ENCODE measurements around the gene AGBL4. TPM values are rescaled to one million over a fixed set of nuclear protein-coding genes. Genes with fewer than 3 reads are reported as not detected.

The AGBL4 gene
- total RNA-seq, 6 experiments from 2014 or later: 0.06 to 1.8 (median 0.93) TPM

DNA sequence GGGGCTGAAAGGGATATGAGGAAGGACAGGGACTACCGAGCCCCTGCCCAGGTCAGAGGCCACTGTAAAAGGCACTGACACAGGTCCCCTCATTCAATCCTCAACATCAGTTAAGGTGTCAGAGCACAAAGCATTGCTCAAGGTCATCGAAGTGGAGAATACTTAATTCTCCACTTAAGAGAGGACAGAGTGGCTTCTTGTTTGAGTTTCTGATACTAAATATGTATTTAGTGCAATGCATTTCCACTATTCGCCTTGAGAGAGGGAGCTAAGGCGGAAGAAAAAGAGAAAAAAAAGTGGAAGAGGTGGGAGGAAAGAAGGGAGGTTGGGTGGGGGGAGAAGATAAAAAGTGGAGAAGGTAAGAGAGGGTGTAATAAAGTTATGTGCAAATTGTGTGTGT lies 1451.6 kb downstream of the AGBL4 start:
- WGBS (ENCODE audit: insufficient coverage, low coverage, low lambda C conversion rate, missing lambda C conversion rate): 51% methylated on average over 4 of the region's 4 CpGs
- intact Hi-C loops (cut with DNase I): loop anchor here in 1 of 2 donors (10.0 kb wide), 1 partner anchor 123 kb away; no protein-coding TSS in a partner anchor
- no peaks in the 10 kb centered on the region for H3K27me3 ChIP-seq
- DNase-seq (no peak), ATAC-seq (no peak)
- no peaks in the 10 kb centered on the region for H3K9me3 ChIP-seq
- no peak overlapping the region for H3K27ac ChIP-seq
- no peak for TF ChIP-seq POLR2A (IDR thresholded peaks at IDR 0.05)
- TF ChIP-seq, protein P1, sequence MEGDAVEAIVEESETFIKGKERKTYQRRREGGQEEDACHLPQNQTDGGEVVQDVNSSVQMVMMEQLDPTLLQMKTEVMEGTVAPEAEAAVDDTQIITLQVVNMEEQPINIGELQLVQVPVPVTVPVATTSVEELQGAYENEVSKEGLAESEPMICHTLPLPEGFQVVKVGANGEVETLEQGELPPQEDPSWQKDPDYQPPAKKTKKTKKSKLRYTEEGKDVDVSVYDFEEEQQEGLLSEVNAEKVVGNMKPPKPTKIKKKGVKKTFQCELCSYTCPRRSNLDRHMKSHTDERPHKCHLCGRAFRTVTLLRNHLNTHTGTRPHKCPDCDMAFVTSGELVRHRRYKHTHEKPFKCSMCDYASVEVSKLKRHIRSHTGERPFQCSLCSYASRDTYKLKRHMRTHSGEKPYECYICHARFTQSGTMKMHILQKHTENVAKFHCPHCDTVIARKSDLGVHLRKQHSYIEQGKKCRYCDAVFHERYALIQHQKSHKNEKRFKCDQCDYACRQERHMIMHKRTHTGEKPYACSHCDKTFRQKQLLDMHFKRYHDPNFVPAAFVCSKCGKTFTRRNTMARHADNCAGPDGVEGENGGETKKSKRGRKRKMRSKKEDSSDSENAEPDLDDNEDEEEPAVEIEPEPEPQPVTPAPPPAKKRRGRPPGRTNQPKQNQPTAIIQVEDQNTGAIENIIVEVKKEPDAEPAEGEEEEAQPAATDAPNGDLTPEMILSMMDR (IDR thresholded peaks at IDR 0.05): no peak
- H3K36me3 ChIP-seq: no peaks in the 10 kb centered on the region
- H3K4me1 ChIP-seq: no peaks in the 10 kb centered on the region
- no peak overlapping the region for H3K4me3 ChIP-seq

DNA sequence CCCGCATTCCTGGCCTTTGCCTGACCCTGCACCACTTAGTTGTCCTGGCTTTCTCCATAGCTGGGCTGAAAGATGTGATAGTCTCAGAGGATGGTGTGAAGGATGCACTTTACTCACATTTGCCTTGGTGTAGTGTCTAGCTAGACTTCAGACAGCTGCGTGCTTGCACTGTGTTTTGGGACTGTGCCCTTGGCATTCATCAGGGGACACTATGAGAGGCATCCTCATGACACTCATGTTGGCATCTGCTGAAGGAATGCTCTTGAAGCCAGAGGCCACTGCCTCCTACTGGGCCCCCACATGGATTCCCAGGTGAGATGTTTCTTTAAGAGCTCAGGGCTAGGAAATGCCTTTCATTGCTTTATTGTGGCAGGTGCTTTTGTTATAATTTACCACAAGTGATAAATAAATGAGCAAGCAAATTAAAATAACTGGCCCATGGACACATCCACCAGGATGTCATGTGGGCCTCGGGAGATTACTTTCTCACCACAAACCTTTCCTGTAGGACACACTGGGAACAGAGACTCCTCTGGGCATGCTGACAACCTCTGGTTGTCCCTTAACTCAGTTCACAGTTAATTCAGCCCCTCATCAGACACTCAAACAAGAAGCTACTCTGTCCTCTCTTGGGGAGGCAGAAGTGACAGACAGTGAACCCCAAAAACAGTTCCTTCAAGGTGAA lies 1452.3 kb downstream of the AGBL4 start:
- Histone ChIP-seq H3K36me3 (no peaks in the 10 kb centered on the region), H3K27me3 (no peaks in the 10 kb centered on the region), H3K9me3 (no peaks in the 10 kb centered on the region), H3K4me3 (no peak overlapping the region), H3K27ac (no peak overlapping the region), H3K4me1 (no peaks in the 10 kb centered on the region)
- 50% methylated on average over 2 of the region's 3 CpGs for WGBS (ENCODE audit: insufficient coverage, low coverage, low lambda C conversion rate, missing lambda C conversion rate)
- no peak for ATAC-seq
- TF ChIP-seq POLR2A (IDR thresholded peaks at IDR 0.05): no peak
- TF ChIP-seq, protein P1 (IDR thresholded peaks at IDR 0.05): no peak
- DNase-seq: no peak
- intact Hi-C loops (cut with DNase I): loop anchor here in 1 of 2 donors (10.0 kb wide), 1 partner anchor 123 kb away; no protein-coding TSS in a partner anchor

DNA sequence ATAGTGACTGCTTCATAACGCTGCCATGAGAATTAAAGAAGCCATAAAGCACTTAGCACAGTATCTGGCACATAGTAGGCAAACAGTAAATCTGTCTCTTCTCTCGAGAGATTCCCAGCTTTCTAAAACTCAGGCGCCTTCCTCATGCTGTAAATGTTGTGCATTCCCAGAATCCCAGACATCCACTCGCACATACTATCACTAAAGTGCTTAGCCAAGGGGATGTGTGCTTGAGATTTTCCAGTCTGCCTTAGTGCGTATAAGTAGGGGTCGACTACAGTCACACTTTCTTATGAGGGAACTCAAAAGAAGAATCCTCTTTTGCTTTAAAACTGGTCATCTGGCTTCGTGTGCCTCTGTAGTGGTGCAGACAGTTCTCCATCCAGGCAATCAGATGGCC lies 1453.2 kb downstream of the AGBL4 start:
- no peaks in the 10 kb centered on the region for H3K4me1 ChIP-seq
- ATAC-seq (no peak), DNase-seq (no peak)
- H3K9me3 ChIP-seq: no peaks in the 10 kb centered on the region
- intact Hi-C loops (cut with DNase I): loop anchor here in 1 of 2 donors (10.0 kb wide), 1 partner anchor 124 kb away; no protein-coding TSS in a partner anchor
- 61% methylated on average over 6 of the region's 7 CpGs for WGBS (ENCODE audit: insufficient coverage, low coverage, low lambda C conversion rate, missing lambda C conversion rate)
- H3K27ac ChIP-seq: no peak overlapping the region
- TF ChIP-seq POLR2A (IDR thresholded peaks at IDR 0.05): no peak
- TF ChIP-seq, protein P1 (IDR thresholded peaks at IDR 0.05): no peak
- H3K4me3 ChIP-seq: no peak overlapping the region
- no peaks in the 10 kb centered on the region for H3K36me3 ChIP-seq
- no peaks in the 10 kb centered on the region for H3K27me3 ChIP-seq

DNA sequence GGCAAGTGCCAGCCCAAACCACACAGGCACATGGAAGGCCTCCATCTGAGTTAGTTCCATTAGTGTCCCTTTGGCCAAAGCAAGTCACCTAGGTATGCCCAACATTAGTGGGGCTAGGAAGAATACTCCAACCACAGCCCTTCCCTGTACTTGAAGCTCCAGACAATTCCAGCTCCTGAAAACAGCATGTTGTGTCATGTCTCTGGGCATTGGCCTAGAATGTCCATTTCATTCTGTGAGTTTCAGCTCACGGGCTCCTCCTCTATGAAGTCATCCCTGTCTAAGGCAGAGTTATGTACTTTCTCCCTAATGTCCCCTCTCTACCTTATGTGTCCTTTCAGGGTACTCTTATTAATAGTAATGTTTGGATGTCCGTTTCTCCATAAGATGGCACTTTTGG lies 1455.3 kb downstream of the AGBL4 start:
- WGBS (ENCODE audit: insufficient coverage, low coverage, low lambda C conversion rate, missing lambda C conversion rate): 68% methylated on average over 2 of the region's 2 CpGs
- DNase-seq (no peak), ATAC-seq (no peak)
- TF ChIP-seq POLR2A (IDR thresholded peaks at IDR 0.05): no peak
- TF ChIP-seq, protein P1 (IDR thresholded peaks at IDR 0.05): no peak
- Histone ChIP-seq H3K9me3 (no peaks in the 10 kb centered on the region), H3K27me3 (no peaks in the 10 kb centered on the region), H3K4me1 (no peaks in the 10 kb centered on the region), H3K36me3 (no peaks in the 10 kb centered on the region), H3K4me3 (no peak overlapping the region), H3K27ac (no peak overlapping the region)
- intact Hi-C loops (cut with DNase I): loop anchor here in 1 of 2 donors (5.0 kb wide), 1 partner anchor 129 kb away; no protein-coding TSS in a partner anchor
